ENCODE data around the gene PLCB4. TPM values are rescaled to one million over a fixed set of nuclear protein-coding genes. Genes with fewer than 3 reads are reported as not detected.

PLCB4 gene
- total and polyA plus RNA-seq, 7 donors: 9.7 to 21.0 (median 12.4) TPM

GRCh38 chr20:9286501-9287461 lies 217.9 kb downstream of the PLCB4 start:
- TF ChIP-seq EP300 (IDR thresholded peaks at IDR 0.05) (no peak), POLR2A (IDR thresholded peaks at IDR 0.05) (no peak), POLR2AphosphoS5 (IDR thresholded peaks at IDR 0.05) (no peak), CTCF (IDR thresholded peaks at IDR 0.05) (no peak)
- Histone ChIP-seq H3K27me3 (no peaks in the 10 kb centered on the region), H3K4me3 (no peak overlapping the region), H3K36me3 (no peaks in the 10 kb centered on the region), H3K9me3 (no peaks in the 10 kb centered on the region), H3K4me1 (peaks cover 0 to 14% (median 8%) of the 10 kb centered on the region in 4 donors), H3K27ac (no peak overlapping the region)
- intact Hi-C loops (cut with DNase I): no loop called here
- DNase-seq: no peak
- WGBS, 2 donors: 90 to 94% methylated on average over 3 of the region's 3 CpGs

GRCh38 chr20:9287826-9288225 lies 218.9 kb downstream of the PLCB4 start:
- 89 to 91% methylated on average over 1 of the region's 1 CpG for WGBS, 2 donors
- TF ChIP-seq POLR2AphosphoS5 (IDR thresholded peaks at IDR 0.05): no peak
- TF ChIP-seq EP300 (IDR thresholded peaks at IDR 0.05): no peak
- TF ChIP-seq CTCF (IDR thresholded peaks at IDR 0.05): no peak
- no peak for TF ChIP-seq POLR2A (IDR thresholded peaks at IDR 0.05)
- Histone ChIP-seq H3K4me3 (no peak overlapping the region), H3K27ac (no peak overlapping the region), H3K27me3 (no peaks in the 10 kb centered on the region), H3K4me1 (peaks cover 0 to 4% (median 0%) of the 10 kb centered on the region in 4 donors), H3K9me3 (no peaks in the 10 kb centered on the region), H3K36me3 (no peaks in the 10 kb centered on the region)
- no peak for DNase-seq
- intact Hi-C loops (cut with DNase I): no loop called here

GRCh38 chr20:9290331-9290730 lies 221.4 kb downstream of the PLCB4 start:
- no peaks in the 10 kb centered on the region for H3K36me3 ChIP-seq
- H3K27ac ChIP-seq: no peak overlapping the region
- H3K4me3 ChIP-seq: no peak overlapping the region
- no peak for DNase-seq
- TF ChIP-seq POLR2AphosphoS5 (IDR thresholded peaks at IDR 0.05) (no peak), EP300 (IDR thresholded peaks at IDR 0.05) (no peak), POLR2A (IDR thresholded peaks at IDR 0.05) (no peak), CTCF (IDR thresholded peaks at IDR 0.05) (no peak)
- H3K27me3 ChIP-seq: no peaks in the 10 kb centered on the region
- 59 to 88% methylated on average over 2 of the region's 2 CpGs for WGBS, 2 donors
- intact Hi-C loops (cut with DNase I): no loop called here
- no peaks in the 10 kb centered on the region for H3K9me3 ChIP-seq
- H3K4me1 ChIP-seq: peaks cover 0 to 5% (median 2%) of the 10 kb centered on the region in 4 donors

GRCh38 chr20:9293145-9293544 lies 224.3 kb downstream of the PLCB4 start:
- Histone ChIP-seq H3K4me1 (peaks cover 0 to 5% (median 2%) of the 10 kb centered on the region in 4 donors), H3K4me3 (no peak overlapping the region), H3K9me3 (no peaks in the 10 kb centered on the region), H3K27me3 (no peaks in the 10 kb centered on the region), H3K27ac (no peak overlapping the region), H3K36me3 (no peaks in the 10 kb centered on the region)
- no peak for TF ChIP-seq EP300 (IDR thresholded peaks at IDR 0.05)
- TF ChIP-seq CTCF (IDR thresholded peaks at IDR 0.05): no peak
- TF ChIP-seq POLR2A (IDR thresholded peaks at IDR 0.05): no peak
- TF ChIP-seq POLR2AphosphoS5 (IDR thresholded peaks at IDR 0.05): no peak
- DNase-seq: no peak
- WGBS, 2 donors: 91 to 94% methylated on average over 2 of the region's 2 CpGs
- intact Hi-C loops (cut with DNase I): no loop called here
